GM19324 (cell line): Measurements from ENCODE around the gene TBC1D8.

Experiments
- ATAC-seq: cut with Tn5 transposase; IDR thresholded peaks from one replicate; pipeline ENCODE4 v1.9.1; 2021; ENCODE audit warnings: mild to moderate bottlenecking, moderate library complexity; ENCODE audit not compliant: unreplicated experiment, low FRiP score

The TBC1D8 gene

GRCh38 chr2:100984892-100985307 lies 166.3 kb downstream of the TBC1D8 start:
- ATAC-seq: no peak

- ATAC-seq: no peak
These were observed 167.4 kb downstream of the TBC1D8 start for GRCh38 chr2:100983684-100984310.

GRCh38 chr2:100983201-100983600 lies 168.0 kb downstream of the TBC1D8 start:
- no peak for ATAC-seq

- no peak for ATAC-seq
These were observed 168.7 kb downstream of the TBC1D8 start for GRCh38 chr2:100982431-100982861.

- no peak for ATAC-seq
These were observed 170.2 kb downstream of the TBC1D8 start for GRCh38 chr2:100981011-100981410.

GRCh38 chr2:100980046-100980445 lies 171.1 kb downstream of the TBC1D8 start:
- no peak for ATAC-seq

GRCh38 chr2:100978582-100979191 lies 172.5 kb downstream of the TBC1D8 start:
- no peak for ATAC-seq

GRCh38 chr2:100977511-100977910 lies 173.7 kb downstream of the TBC1D8 start:
- ATAC-seq: no peak

- peak; percentile 70 for ATAC-seq
These were observed 174.4 kb downstream of the TBC1D8 start for GRCh38 chr2:100976645-100977391.

- no peak for ATAC-seq
These were observed 175.1 kb downstream of the TBC1D8 start for GRCh38 chr2:100976061-100976460.

GRCh38 chr2:100975521-100975785 lies 175.7 kb downstream of the TBC1D8 start:
- no peak for ATAC-seq

GRCh38 chr2:100974712-100975520 lies 176.3 kb downstream of the TBC1D8 start:
- no peak for ATAC-seq

- no peak for ATAC-seq
These were observed 178.7 kb downstream of the TBC1D8 start for GRCh38 chr2:100972452-100972851.

- ATAC-seq: no peak
These were observed 180.0 kb downstream of the TBC1D8 start for GRCh38 chr2:100971221-100971620.

GRCh38 chr2:100969998-100970397 lies 181.2 kb downstream of the TBC1D8 start:
- ATAC-seq: no peak

- ATAC-seq: no peak
These were observed 182.7 kb downstream of the TBC1D8 start for GRCh38 chr2:100968146-100969145.

GRCh38 chr2:100967716-100968115 lies 183.5 kb downstream of the TBC1D8 start:
- no peak for ATAC-seq

GRCh38 chr2:100965596-100965995 lies 185.6 kb downstream of the TBC1D8 start:
- no peak for ATAC-seq

GRCh38 chr2:100964681-100965169 lies 186.5 kb downstream of the TBC1D8 start:
- no peak for ATAC-seq

- no peak for ATAC-seq
These were observed 187.0 kb downstream of the TBC1D8 start for GRCh38 chr2:100964222-100964621.
